Adipocyte (in vitro differentiated cells): ENCODE data around the gene USP27X.

Experiments
- DNase-seq: peaks from one replicate; pipeline ENCODE4 v3.0.0-alpha.2; 2015; ENCODE audit warnings: low read depth
- H3K27me3 ChIP-seq: replicated peaks from 2 replicates; pipeline ENCODE4 v1.7.0; 2013; ENCODE audit warnings: mild to moderate bottlenecking, low read length, moderate library complexity; ENCODE audit not compliant: control insufficient read depth, insufficient read depth
- H3K36me3 ChIP-seq: 2 replicates; pipeline ENCODE4 v1.7.0; 2013; ENCODE audit warnings: low read length, mild to moderate bottlenecking, moderate library complexity; ENCODE audit not compliant: control insufficient read depth, insufficient read depth, severe bottlenecking
- H3K4me1 ChIP-seq: 2 replicates; pipeline ENCODE4 v1.7.0; 2013; ENCODE audit warnings: mild to moderate bottlenecking, low read length, moderate library complexity; ENCODE audit not compliant: control insufficient read depth, insufficient read depth
- H3K4me3 ChIP-seq: 2 replicates; pipeline ENCODE4 v1.7.0; 2013; ENCODE audit warnings: mild to moderate bottlenecking, low read length, moderate library complexity
- H3K9ac ChIP-seq: 2 replicates; pipeline ENCODE4 v1.7.0; 2013; ENCODE audit warnings: mild to moderate bottlenecking, low read length, moderate library complexity
- H3K9me3 ChIP-seq: 2 replicates; pipeline ENCODE4 v1.7.0; 2013; ENCODE audit warnings: mild to moderate bottlenecking, low read length, moderate library complexity; ENCODE audit not compliant: control insufficient read depth

The USP27X gene

GRCh38 chrX:49930039-49930438 lies 50.8 kb downstream of the USP27X start:
- Histone ChIP-seq H3K4me1 (peaks cover 4% of the 10 kb centered on the region), H3K9ac (no peak overlapping the region), H3K4me3 (no peak overlapping the region), H3K9me3 (no peaks in the 10 kb centered on the region), H3K36me3 (no peaks in the 10 kb centered on the region), H3K27me3 (peaks cover 8% of the 10 kb centered on the region)
- DNase-seq: peak; percentile 63
